Common myeloid progenitor, CD34-positive (primary cell): ENCODE results near the gene MYH9.

Experiments used
- CTCF ChIA-PET: fragments of 350-600 bp; sonication (Branson Sonifier 250); formaldehyde crosslinking; loops from one replicate; lab custom pipeline; 2021; ENCODE audit warnings: antibody characterized with exemption; lab: Charles Lee
- POLR2A ChIA-PET: fragments of 350-600 bp; sonication (Branson Sonifier 250); formaldehyde crosslinking; loops from one replicate; lab custom pipeline; 2021; ENCODE audit warnings: antibody characterized with exemption; lab: Charles Lee
- DNase-seq, 3 donors: peaks; one replicate each; pipeline versions ENCODE4 v3.0.0 to v3.0.0-alpha.2; 2013
- H3K27ac ChIP-seq, 2 experiments: 1 replicate in 1 of 2; 2 replicates in 1 of 2; pipeline ENCODE4 v1.7.0; 2013; ENCODE audit warnings: inconsistent platforms in 2 of 2, low read length in 2 of 2, mild to moderate bottlenecking in 2 of 2, low read depth in 1 of 2, moderate library complexity in 1 of 2; ENCODE audit not compliant: severe bottlenecking in 2 of 2, insufficient read depth in 1 of 2, poor library complexity in 1 of 2
- H3K27me3 ChIP-seq, 5 experiments: replicated peaks in 2 of 5; 1 replicate in 3 of 5; 2 replicates in 2 of 5; pipeline versions ENCODE4 v1.6.1 to v1.7.0; 2013; ENCODE audit warnings: low read length in 4 of 5, mild to moderate bottlenecking in 2 of 5, moderate library complexity in 2 of 5, inconsistent platforms in 1 of 5; ENCODE audit not compliant: insufficient read depth in 5 of 5, control insufficient read depth in 4 of 5
- H3K36me3 ChIP-seq, 4 experiments: 1 replicate in 2 of 4; 2 replicates in 2 of 4; pipeline versions ENCODE4 v1.6.1 to v1.7.0; 2013; ENCODE audit warnings: low read length in 3 of 4, control low read depth in 1 of 4, mild to moderate bottlenecking in 1 of 4; ENCODE audit not compliant: control insufficient read depth in 4 of 4, insufficient read depth in 4 of 4
- H3K4me1 ChIP-seq, 4 experiments: 1 replicate in 3 of 4; 2 replicates in 1 of 4; pipeline versions ENCODE4 v1.6.1 to v1.7.1; 2013; ENCODE audit warnings: low read length in 3 of 4, mild to moderate bottlenecking in 3 of 4, control low read depth in 1 of 4, inconsistent platforms in 1 of 4, moderate library complexity in 1 of 4; ENCODE audit not compliant: control insufficient read depth in 4 of 4, insufficient read depth in 4 of 4; ENCODE audit errors: control extremely low read depth in 1 of 4
- H3K4me3 ChIP-seq, 7 experiments: 1 replicate in 4 of 7; 2 replicates in 3 of 7; pipeline versions ENCODE4 v1.5.1 to v1.7.0; 2013; ENCODE audit warnings: mild to moderate bottlenecking in 7 of 7, low read length in 6 of 7, moderate library complexity in 6 of 7, inconsistent platforms in 2 of 7, low read depth in 2 of 7, control low read depth in 1 of 7; ENCODE audit not compliant: insufficient read depth in 4 of 7, control insufficient read depth in 1 of 7; ENCODE audit errors: extremely low read depth in 1 of 7
- H3K9me3 ChIP-seq, 5 experiments: 1 replicate in 4 of 5; 2 replicates in 1 of 5; pipeline versions ENCODE4 v1.6.1 to v1.7.1; 2013; ENCODE audit warnings: low read length in 4 of 5, mild to moderate bottlenecking in 2 of 5, inconsistent platforms in 1 of 5, low read depth in 1 of 5, moderate library complexity in 1 of 5; ENCODE audit not compliant: control insufficient read depth in 4 of 5, insufficient read depth in 2 of 5; ENCODE audit errors: control extremely low read depth in 1 of 5
- WGBS: methylation state at CpG from one replicate; pipeline ENCODE4 v1.1.5; 2013; ENCODE audit not compliant: insufficient coverage; 5-methylcytosine and 5-hydroxymethylcytosine counted together

MYH9 gene

GRCh38 chr22:36351921-36352802 is 35.6 kb downstream of the MYH9 start:
- H3K36me3 ChIP-seq = peaks cover 3 to 30% (median 13%) of the 10 kb centered on the region in 4 experiments
- ChIA-PET CTCF (interaction anchor here (1.6 to 1.8 kb wide), 2 partner anchors 14 to 119 kb away, joined by 3 to 4 read pairs; no protein-coding TSS in a partner anchor), POLR2A (interaction anchor here (0.6 kb wide), 1 partner anchor 36 kb away, joined by 3 read pairs; the partner anchor contains the start of gene MYH9)
- DNase-seq = no peak
- H3K9me3 ChIP-seq = no peaks in the 10 kb centered on the region
- peaks cover 8 to 49% (median 37%) of the 10 kb centered on the region in 4 experiments for H3K4me1 ChIP-seq
- H3K27ac ChIP-seq = peak overlapping the region in 1 of 2 experiments; percentile 22
- 93% methylated on average over 17 of the region's 22 CpGs for WGBS
- no peaks in the 10 kb centered on the region for H3K27me3 ChIP-seq
- no peak overlapping the region for H3K4me3 ChIP-seq

GRCh38 chr22:36350751-36351594 is 36.8 kb downstream of the MYH9 start:
- CTCF ChIA-PET = interaction anchor here (1.2 kb wide), 1 partner anchor 120 kb away, joined by 5 read pairs; no protein-coding TSS in a partner anchor
- Histone ChIP-seq H3K27ac (no peak overlapping the region), H3K36me3 (peaks cover 5 to 33% (median 19%) of the 10 kb centered on the region in 4 experiments), H3K27me3 (no peaks in the 10 kb centered on the region), H3K4me3 (no peak overlapping the region), H3K9me3 (no peaks in the 10 kb centered on the region), H3K4me1 (peaks cover 8 to 39% (median 28%) of the 10 kb centered on the region in 4 experiments)
- DNase-seq = no peak
- 90% methylated on average over 12 of the region's 14 CpGs for WGBS
- POLR2A ChIA-PET = no interaction called here

- H3K27me3 ChIP-seq = no peaks in the 10 kb centered on the region
- whole genome bisulfite sequencing = no CpG with 5 or more reads among the region's 2 CpGs
- H3K4me3 ChIP-seq = no peak overlapping the region
- no peaks in the 10 kb centered on the region for H3K9me3 ChIP-seq
- H3K36me3 ChIP-seq = peaks cover 5 to 38% (median 22%) of the 10 kb centered on the region in 4 experiments
- DNase-seq = no peak
- ChIA-PET POLR2A (no interaction called here), CTCF (interaction anchor here (1.2 to 1.3 kb wide), 2 partner anchors 14 to 121 kb away, joined by 3 to 5 read pairs; no protein-coding TSS in a partner anchor)
- H3K27ac ChIP-seq = no peak overlapping the region
- H3K4me1 ChIP-seq = peaks cover under 1 to 27% (median 16%) of the 10 kb centered on the region in 4 experiments
These were observed 38.0 kb downstream of the MYH9 start for GRCh38 chr22:36349726-36350125.

GRCh38 chr22:36348760-36349159 is 39.0 kb downstream of the MYH9 start:
- 98% methylated on average over 14 of the region's 14 CpGs for WGBS
- peaks cover 0 to 25% (median 12%) of the 10 kb centered on the region in 4 experiments for H3K4me1 ChIP-seq
- ChIA-PET POLR2A (no interaction called here), CTCF (interaction anchor here (0.8 to 1.3 kb wide), 2 partner anchors 13 to 170 kb away, joined by 3 read pairs; no protein-coding TSS in a partner anchor)
- H3K27ac ChIP-seq = no peak overlapping the region
- no peaks in the 10 kb centered on the region for H3K27me3 ChIP-seq
- DNase-seq = no peak
- H3K9me3 ChIP-seq = no peaks in the 10 kb centered on the region
- H3K4me3 ChIP-seq = no peak overlapping the region
- H3K36me3 ChIP-seq = peaks cover 9 to 47% (median 28%) of the 10 kb centered on the region in 4 experiments

DNA sequence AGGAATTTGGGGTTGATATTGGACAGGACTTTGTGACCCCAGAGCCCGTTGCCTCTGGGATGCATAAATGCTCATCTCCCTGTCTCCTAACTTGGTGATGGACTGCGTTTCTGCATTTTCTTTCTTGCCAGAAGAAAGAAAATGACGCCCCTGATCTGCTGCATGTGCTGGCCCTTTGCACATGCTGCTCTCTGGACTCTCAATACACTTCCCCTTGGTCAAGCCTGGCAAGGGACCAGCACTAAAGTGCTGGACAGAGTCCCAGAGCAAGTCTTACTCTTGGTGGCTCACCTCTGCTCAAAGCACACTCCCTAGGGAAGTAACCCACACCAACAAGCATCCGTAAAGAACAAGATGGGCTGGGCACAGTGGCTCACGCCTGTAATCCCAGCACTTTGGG is 40.7 kb downstream of the MYH9 start:
- CTCF ChIA-PET = interaction anchor here (0.7 to 2.3 kb wide), 4 partner anchors 12 to 123 kb away, joined by 3 to 8 read pairs (median 4); no protein-coding TSS in a partner anchor
- Histone ChIP-seq H3K9me3 (no peaks in the 10 kb centered on the region), H3K4me1 (peaks cover 0 to 11% (median 4%) of the 10 kb centered on the region in 4 experiments), H3K27me3 (no peaks in the 10 kb centered on the region), H3K4me3 (no peak overlapping the region), H3K27ac (no peak overlapping the region), H3K36me3 (peaks cover 10 to 57% (median 42%) of the 10 kb centered on the region in 4 experiments)
- no peak for DNase-seq
- POLR2A ChIA-PET = no interaction called here
- WGBS = 96% methylated on average over 4 of the region's 5 CpGs

DNA sequence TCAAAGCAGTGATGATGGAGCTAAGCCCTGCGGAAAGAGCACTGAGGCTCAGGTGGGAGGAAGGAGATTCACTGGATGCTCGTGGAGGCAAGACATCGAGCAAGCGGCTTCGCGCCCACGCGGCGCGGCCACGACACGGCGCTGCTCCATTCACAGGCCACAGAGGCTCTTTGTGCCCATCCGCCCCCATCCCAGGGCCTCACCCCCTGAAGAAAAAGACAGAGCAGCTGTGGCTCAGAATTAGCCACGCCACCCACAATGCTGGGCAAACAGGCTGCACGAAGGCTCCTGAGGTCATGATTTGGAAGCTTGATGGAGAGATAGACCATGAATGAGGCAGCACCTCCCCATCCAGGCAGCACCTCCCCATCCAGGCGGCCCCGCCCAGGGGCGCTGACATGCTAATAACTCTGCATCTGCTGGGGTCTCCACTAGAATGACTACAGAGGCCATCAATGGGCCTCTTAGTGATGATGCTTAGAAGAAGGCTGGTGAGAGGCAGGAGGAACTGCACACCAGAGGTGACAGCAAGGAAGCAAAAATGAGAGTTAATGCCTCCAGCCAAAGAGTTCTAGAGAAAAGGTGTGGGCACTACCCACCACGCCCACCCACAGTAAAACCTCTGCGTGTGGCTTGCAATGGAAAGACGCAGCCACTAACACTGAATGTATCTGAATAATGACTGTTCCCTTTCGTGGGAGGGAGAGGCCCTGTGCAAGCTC is 43.5 kb downstream of the MYH9 start:
- H3K27ac ChIP-seq = no peak overlapping the region
- DNase-seq = no peak
- CTCF ChIA-PET = interaction anchor here (0.7 to 1.8 kb wide), 5 partner anchors 10 to 112 kb away, joined by 3 to 11 read pairs (median 4); no protein-coding TSS in a partner anchor
- H3K27me3 ChIP-seq = no peaks in the 10 kb centered on the region
- POLR2A ChIA-PET = interaction anchor here (1.5 kb wide), 1 partner anchor 11 kb away, joined by 4 read pairs; no protein-coding TSS in a partner anchor
- peaks cover 17 to 85% (median 61%) of the 10 kb centered on the region in 4 experiments for H3K36me3 ChIP-seq
- H3K4me3 ChIP-seq = no peak overlapping the region
- H3K9me3 ChIP-seq = no peaks in the 10 kb centered on the region
- H3K4me1 ChIP-seq = no peaks in the 10 kb centered on the region
- 97% methylated on average over 19 of the region's 23 CpGs for WGBS
